DMS 273 (cell line): ENCODE data around the gene SPTSSA.

Experiments
- DNase-seq: peaks from one replicate; lab custom pipeline; 2025; ENCODE audit not compliant: unreplicated experiment; lab: John Stamatoyannopoulos, UW

SPTSSA gene

DNA sequence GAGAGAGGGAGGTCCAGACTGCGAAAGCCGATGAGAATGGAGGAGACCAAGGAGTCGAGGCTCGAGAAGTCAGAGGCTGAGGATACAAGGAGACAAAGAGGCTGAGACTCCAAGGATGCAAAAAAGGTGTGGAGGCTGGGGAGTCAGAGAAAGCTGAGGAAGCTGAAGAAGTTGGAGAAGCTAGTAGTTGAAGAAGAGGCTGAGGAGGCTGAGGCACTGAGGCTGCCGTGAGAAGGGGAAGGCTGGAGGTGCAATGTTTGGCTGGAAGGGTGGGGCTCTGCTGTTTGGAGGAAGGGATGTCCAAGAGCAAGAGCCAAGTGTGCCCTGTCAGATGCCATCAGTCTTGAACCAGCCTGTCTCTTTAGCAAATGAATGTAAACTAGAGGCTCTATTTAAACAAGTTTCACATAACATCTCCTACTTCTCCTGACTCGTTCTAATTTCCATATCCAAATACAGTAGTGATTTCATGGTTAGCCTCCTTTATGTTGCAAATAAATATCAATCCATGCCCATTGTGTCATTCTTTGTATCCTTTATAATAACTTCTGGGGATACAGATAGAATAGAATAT is 10.8 kb upstream of the SPTSSA start:
- no peak for DNase-seq

DNA sequence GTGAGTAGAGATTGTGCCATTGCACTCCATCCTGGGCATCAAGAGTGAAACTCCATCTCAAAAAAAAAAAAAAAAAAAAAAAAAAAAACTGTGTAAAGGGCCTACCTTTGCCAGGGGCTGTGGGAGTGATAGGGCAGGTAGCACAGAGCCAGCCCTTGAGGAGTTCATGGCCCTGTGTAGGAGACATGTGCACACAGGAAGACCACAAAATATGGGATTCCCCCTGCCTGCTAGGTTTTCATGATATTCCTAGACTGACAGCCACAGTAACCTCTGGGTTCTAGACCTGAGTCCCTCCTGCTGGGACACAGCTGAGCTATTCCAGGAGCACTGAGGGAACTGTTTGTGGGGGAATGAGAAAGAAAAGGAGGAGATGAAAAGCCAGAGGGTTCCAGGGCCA is 8.3 kb upstream of the SPTSSA start:
- DNase-seq: no peak

DNA sequence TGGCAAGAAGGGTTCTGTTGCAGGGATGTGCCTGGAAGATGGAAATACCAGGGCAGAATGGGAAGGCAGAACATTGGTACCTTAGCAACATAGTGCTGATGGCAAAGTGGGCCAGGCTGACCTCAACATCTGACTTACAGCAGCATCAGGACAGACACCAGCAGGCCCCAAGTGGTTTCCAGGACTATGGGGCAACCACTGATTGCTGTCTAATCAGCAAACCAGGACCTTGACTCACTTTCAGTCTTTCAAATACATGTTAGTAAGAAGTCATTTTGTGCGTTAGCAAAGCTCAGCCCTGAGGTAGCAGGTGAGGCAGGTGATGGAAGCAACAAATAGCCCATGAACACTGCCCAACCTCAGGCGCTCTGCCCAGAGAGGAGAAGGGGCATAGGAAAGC is 4.7 kb upstream of the SPTSSA start:
- no peak for DNase-seq

DNA sequence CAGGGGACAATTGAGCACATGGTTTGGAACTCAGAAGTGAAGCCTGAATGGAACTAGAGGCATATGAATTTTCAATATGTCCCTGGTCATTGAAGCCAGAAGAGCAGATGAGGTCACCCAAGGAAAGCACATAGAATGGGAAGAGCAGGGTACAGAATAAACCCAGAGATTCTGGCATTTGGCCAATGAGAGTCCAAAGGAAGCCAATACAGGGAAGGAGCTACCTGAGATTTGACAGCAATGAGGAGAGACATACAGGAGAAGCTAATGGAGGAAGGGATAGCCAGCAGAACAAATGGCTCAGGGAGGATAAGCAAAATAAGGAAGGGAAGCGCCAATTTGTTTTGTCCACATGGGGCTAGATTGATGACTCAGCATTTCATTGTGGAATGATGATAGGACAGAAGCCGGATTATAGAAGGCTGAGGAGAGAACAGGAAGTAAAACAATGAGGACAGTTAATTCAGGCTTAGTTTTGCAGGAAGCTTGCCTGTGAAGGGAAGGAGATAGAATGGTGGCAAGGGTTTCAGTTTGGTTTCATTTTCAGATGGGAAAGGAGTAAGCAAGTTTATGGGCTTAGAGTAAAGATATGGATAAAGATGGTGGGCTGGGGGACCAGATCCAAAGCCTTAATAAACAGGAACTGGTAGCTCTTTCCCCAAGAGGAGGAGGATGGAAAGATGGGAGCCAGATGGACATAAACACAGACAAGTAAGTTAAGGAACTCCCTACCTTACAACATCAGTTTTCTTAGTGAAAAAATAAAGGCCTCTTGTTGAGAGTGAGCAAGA is 3.2 kb upstream of the SPTSSA start:
- DNase-seq: peak; percentile 57

DNA sequence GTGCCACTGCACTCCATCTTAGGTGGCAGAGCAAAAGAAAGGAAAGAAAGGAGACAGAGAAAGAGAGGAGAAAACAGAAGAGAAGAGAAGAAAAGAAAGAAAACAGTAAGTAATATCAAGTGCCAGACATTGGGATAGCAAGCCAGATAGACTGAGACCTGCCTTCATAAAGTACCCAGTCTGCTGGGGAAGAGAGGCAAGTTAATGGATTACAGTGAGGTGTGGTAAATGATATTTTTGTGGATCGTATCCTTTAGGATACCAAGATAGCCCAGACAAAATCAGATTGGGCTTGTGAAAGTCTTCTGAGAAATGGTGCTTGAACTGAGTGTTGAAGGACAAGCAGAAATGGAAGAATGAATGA is 1.5 kb upstream of the SPTSSA start:
- no peak for DNase-seq

DNA sequence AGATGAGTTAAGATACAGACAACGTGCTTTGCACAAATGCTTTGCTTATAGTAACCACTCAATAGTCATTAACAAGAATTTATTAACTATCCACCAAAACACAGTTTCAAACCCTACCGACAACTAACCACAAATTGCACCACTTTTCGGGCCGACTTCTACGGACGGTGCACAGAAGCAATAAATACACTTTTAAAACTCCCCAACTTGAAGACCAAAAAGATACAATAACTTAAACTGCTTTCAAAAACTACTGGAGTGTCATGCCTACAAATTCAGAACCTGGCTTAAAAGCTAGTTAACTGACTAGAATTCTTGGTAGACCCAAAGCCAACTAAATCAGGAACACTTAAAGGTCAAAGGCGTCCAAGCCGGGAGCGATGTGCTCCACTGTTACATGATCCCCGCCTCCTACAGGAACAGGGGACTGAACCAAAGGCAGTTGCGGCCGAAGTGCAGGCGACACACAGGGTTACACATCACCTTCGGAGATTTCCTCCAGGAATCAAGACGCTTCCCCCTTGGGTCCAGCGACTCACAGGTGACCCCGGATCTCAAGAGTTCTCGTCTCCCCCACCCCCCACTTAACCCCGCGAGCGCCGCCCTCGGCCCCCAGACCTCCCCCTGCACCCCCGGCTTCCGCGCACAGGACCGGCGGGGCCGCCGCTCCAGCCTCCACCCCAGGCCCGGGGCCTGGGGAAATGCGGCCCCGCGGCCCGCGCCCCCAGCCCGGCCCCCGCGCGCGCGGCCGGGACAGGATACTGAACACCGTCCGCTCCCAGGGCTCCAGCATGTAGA is 507 bp downstream of the SPTSSA start:
- peak; percentile 75 for DNase-seq

DNA sequence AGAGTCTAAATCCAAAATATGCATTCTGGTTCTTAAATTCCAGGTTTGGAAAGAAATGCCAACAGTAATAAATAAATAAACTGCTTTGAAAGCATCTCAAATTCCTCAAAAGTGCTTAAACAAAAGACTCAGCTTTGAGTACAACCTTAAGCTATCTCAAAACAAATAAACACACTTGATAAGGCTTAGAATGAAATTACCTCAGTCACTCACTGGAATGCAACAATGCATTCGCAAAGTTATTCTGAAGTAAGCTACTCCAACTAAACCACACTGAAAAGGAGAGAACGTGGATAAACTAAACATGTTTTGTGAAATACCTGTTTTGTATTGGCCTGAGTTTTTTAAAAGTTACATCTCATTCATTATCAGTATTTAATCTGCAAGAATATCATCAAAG is 1.2 kb downstream of the SPTSSA start:
- DNase-seq: no peak

DNA sequence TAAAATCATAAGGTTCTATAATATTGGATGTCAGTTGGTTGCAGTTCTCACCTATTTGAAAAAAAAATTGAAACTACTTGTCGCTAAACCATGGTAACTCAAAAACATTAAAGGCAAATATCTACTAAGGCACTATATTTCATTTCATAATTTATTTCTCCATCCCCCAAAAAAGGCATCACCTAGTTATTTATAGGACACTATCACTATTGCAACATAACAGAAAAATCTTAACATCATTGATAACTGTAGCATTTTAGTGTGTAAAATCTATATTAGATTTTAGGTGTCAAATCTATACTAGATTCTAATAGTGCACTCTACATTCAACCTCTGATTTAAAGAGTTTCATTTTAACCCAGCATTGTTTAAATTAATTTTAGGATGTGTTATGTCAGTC is 1.7 kb downstream of the SPTSSA start:
- no peak for DNase-seq

DNA sequence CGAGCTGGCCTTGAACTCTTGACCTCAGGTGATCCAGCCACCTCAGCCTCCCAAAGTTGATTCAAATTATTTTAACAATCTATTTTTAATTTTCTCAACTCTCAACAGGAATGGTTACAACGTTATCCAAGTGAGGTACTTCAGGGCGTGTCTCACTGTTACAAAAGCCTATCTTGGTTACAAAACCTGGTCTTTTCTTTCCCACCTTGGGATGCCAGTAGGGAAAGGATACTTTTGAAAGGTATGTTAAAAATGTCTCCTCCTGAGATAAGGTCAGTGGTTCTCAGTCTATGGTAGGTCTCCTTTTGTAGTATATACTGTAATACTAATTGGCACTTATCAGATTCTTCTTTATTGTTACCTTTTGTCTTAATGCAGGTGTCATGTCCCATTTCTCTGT is 4.9 kb downstream of the SPTSSA start:
- no peak for DNase-seq

DNA sequence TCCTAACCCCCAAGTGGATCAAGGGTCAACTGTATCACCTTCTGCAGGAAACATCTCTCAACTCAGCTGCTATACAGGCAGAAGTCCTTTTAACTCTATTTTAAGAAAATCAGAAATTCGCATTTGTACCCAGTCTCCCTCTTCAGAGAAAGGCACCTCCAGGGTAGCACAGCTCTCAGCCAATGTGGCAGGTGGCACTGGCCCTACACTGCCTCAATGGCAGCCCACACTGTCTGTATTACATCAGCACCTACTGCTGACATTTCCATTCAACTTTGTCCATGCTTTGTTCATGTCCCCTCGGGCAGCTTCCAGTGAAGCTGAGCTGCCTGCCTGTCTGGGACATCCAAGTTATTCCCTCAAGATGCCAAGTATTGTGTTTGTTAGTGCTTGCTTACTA is 8.8 kb downstream of the SPTSSA start:
- no peak for DNase-seq

DNA sequence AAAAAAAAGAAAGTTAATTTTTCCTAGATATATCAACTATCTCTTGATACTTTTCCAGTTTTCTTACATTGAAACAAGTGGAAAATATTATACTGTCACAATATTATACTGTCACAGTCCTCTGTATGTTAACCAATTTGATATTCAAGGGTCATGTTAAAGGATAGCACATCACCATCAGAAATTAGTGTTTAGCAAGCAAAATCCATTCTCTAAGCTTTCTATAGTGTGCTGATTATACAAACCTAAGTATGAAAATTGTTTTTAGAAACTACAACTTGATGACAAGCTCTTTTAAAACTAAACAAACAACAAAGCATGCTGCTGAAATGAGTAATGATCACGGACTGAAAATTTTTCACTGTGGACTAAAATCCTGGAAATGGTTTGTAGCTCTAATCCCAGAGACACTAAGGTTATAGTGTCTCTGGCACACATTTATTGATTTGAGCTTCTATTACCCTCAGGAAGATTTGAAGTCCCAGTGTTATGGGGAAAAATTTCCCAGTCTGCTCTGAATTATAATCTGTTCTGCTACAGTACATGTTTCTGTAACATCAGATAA is 9.7 kb downstream of the SPTSSA start:
- no peak for DNase-seq

DNA sequence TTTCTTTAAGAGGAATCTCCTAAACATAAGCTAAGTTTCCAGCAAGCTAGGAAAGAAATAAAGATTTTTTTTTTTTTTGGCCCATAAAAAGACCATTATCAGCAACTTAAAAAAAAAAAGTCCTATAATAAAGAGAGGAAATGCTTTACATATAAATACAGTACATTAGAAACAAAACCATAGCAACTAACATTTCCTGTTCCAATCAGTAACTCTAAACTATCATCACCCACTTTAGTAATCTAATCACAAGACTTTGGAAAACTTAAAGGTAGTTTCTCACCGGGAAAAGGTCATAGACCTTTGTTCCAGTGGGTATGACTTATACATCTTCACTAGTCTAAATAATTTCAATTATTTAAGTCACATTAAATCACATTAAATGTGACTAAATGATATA is 11.1 kb downstream of the SPTSSA start:
- no peak for DNase-seq

DNA sequence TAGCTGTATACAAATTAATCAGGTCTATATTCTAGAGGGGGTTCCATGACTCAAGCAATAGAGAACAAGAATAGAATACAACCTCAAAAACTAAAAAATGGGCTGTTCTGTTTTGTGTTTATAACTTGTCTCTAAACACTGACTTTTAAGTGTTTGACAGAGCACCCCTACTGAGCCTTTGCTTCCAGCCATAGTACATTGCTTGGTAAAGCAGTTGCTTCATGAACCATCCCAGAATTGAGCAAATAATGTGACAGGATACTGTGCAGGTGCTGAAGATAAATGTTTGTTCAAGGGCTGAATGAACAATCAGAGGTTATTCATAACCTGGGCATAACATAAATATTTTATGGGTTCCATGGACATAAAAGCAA is 11.5 kb downstream of the SPTSSA start:
- DNase-seq: no peak

DNA sequence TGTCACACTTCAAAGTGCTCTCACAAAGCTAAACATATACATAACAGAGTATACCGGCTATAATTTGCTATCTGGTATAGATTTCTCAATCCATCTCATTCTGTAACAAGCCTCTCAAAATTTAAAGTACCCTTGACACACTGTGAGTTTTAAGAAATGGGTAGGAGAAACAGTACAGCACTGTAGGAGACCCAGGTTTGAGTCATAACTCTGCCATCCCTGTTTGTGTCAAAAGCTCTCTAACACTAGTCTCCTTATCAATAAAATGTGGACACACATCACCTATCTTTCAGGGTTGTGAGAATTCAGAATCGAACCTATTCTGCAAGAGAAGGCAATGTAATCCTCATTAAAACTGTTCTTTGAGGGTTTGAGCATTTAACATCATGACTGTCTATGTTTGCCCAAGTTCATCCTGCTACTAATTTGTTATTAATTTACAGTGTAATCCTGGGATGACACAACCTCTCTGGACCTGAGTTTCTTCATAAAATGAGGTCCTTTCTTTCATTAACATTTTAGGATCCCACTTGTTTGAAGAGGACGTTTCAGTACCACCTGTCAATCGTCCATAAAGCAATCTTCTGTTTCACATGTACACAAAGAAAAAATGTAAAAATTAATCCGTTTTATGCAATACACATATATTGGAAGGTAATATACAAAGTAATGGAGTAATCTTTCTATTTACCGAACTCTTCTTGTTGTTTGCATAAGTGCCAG is 12.1 kb downstream of the SPTSSA start:
- no peak for DNase-seq

DNA sequence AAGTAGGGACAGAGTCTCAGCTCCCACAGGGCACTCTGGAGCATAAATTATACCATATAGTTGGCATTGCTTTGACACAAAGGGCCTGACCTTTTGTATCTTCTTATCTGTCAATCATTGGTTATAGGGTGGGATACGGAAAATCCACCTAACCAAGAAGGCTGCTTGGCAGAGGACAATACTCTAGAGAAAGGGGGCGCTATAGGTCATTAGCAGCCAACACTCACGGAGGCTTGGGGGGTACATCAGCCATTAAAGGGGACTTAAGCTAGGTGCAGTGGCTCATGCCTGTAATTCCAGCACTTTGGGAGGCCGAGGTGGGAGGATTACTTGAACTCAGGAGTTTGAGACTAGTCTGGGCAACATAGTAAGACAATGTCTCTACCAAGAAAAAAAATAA is 22.9 kb downstream of the SPTSSA start:
- no peak for DNase-seq

DNA sequence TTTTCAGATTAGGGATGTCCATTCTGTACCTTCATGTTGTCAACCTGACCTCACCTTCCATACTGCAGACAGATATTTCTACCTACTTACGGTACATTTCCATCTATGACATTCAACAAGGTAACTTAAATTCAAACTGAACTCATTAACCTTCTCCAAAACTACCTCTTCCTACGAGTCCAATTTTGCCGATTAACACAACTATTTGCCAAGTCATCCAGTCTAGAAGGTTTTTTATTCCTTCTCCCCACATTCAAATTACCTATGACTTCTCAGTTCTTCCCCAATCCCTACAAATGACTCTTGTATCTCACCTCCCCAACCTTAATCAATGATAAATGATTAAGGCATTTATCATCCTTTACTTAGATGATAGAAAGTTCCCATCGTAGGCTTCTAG is 23.6 kb downstream of the SPTSSA start:
- DNase-seq: no peak

DNA sequence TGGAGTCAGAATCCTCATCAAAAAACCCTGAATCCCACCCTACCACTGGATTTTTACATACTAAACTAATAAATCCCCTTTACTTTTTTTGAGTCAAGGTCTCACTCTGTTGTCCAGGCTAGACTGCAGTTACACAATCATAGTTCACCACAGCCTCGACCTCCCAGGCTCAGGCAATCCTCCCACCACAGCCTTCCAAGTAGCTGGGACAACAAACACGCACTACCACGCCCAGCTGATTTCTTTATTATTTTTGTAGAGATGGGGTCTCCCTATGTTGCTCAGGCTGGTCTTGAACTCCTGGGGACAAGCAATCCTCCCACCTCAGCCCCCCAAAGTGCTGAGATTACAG is 24.3 kb downstream of the SPTSSA start:
- no peak for DNase-seq

DNA sequence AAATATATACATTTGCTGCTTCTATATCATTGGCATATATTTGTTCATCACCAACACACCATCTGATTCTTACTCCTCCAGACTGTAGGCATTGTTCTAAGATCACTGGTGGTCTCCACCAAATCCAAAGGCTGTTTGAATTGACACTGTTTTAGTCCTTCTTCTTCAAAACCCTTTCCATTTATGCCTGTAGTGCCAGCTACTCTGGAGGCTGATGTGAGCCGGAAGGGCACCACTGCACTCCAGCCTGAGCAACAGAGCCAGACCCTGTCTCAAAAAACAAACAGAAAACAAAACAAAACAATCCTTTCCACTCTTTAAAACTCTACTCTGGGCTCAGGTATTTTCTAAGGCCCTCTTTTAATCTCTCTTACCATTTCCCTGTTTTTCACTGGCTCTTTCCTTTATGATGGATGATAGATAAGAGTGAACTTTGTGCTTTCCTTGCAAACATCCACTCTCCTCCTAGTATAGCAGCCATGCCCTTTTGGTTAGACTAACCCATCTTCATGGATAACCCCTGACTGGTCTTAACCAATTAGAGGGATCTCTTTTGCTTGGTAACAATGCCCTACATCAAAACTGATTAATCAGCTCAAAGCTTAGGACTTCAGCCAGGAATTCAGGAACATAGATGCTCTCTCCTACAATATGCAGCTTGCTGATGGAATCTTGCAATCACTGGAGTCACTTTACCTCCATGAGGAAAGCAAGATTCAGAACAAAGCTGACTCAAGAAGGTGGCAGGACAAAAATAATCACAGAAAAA is 24.9 kb downstream of the SPTSSA start:
- DNase-seq: no peak

DNA sequence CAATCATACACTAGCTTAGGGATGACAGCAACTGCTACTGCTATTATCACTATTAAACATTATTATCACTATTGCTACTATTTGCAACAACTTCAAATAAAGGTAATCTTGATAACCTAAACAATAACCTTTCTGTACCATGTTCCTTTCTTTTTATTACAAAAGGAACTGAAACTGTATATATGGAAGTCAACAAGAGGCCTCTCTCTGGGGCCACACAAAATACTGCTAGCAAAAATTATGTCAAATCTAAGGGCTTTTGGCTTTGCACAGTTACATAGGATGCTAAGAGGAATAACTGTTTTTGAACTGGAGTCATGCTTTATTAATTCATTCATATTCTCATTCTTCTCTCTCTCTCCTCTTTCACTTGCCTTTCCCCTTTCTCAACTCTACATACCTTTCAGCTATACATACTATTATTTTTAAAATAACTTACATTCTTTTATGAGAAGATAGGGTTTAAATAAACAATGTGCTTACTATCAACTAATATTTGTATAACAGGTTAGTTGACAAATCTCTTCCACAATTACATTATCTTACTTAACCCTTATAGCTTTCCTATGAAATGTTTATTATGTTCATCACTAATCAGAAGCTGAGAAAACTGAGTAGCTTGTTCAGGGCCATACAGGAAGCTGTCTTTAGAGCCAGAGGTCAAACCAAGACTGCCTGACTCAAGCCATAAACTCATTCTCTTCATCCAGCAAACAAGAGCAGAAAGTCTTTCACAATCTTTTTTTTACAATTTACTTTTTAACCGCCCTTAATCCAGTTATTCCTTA is 25.7 kb downstream of the SPTSSA start:
- no peak for DNase-seq

DNA sequence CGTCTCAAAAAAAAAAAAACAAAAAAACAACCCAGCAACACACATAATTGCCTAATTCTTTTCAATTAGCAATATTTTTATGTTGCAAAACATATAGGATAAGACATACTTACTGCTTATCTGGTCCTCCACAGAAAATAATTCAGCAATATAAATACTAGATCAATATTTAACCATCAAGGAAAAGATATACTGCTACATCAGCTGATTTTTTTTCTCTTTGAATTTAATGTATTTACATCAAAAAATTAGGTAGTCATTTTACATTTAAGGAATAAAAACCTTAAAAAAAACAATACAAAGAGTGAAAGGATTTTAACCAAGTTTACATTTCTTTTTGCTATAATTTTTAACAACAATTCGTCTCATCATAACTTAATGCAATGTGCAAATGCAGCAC is 28.1 kb downstream of the SPTSSA start:
- no peak for DNase-seq
